ENCODE measurements around the gene SULT2B1.

Gene SULT2B1

DNA sequence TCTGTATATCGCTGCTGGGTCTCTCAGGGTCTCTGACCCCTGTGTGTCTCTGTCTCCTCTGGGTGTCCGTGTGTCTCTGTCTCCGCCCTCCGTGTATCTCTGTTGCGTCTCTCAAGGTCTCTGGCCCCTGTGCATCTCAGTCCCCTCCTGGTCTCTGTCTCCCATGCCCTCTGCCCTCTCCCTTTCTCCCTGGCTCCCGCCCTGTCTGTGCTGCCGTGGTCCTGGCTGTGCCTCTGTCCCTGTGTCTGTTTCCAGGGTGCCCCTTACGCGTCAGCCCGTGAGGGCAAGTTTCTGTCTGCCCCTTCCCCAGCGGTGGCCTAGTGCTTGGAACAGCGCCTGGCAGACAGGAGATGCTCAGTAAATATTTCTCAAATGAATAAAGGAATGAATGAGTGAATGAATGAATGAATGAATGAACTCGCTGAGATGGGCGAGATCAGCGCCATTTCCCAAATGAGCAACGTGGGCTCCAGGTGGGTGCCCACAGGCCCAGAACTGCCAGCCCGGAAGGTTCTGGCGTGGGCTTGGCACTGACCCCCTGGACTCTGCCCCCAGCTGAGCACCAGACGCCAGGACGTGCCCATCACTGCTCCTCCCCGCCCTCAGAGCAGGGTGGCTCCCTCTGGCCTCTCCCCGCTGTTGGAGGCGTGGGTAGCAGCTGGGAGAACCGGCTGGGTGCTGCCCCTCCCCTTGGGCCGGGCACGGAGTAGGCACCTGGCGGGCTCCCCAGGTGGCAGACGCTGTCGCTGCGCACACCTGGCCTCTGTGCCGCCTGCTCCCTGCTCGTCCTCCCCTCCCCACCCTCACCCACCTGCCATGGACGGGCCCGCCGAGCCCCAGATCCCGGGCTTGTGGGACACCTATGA, at the start of gene SULT2B1:
Gene SULT2B1 (plus strand): TSS at position 736 of the 866 bp plus-strand sequence. CDS start 81 bp downstream, at position 817.
- FAIRE-seq: no peak
- TF ChIP-seq, protein P1, sequence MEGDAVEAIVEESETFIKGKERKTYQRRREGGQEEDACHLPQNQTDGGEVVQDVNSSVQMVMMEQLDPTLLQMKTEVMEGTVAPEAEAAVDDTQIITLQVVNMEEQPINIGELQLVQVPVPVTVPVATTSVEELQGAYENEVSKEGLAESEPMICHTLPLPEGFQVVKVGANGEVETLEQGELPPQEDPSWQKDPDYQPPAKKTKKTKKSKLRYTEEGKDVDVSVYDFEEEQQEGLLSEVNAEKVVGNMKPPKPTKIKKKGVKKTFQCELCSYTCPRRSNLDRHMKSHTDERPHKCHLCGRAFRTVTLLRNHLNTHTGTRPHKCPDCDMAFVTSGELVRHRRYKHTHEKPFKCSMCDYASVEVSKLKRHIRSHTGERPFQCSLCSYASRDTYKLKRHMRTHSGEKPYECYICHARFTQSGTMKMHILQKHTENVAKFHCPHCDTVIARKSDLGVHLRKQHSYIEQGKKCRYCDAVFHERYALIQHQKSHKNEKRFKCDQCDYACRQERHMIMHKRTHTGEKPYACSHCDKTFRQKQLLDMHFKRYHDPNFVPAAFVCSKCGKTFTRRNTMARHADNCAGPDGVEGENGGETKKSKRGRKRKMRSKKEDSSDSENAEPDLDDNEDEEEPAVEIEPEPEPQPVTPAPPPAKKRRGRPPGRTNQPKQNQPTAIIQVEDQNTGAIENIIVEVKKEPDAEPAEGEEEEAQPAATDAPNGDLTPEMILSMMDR (IDR thresholded peaks at IDR 0.05; ENCODE audit: insufficient read depth, missing control alignments): no peak
- no peak for DNase-seq (ENCODE audit: insufficient read length, low spot score)

DNA sequence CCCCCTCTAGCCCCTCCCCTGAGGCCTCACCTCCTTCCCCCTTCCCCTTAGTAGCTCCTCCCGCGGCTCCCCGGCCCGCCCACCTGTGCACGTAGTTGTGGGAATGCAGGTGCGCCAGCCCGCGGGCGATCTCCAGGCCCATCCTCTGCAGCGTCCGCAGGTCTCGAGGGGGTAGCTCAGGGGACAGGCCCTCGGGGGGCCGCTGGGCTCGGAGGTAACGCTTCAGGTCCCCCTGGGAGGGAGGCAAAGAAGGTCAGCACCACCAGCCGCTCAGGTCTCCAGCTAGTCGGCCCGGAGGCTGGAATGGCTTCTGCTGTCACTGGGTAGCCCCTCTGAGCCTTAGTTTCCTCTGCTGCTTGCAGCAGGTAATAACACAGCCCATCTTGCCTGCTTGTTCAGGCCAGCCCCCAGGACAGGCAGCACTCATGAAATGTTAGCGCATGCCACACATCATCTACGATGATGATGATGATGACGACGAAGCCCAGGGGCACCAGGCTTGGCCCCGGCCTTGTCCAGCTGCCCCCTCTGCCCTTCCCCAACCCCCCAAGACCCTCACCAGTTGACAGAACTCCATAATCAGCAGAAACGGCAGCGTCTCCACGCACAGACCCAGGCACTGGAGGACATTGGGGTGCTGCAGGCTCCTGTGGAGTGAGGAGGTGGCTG, 49.5 kb upstream of the SULT2B1 start:
- DNase-seq (ENCODE audit: insufficient read length, low spot score) (no peak), FAIRE-seq (no peak)
- TF ChIP-seq, protein P1 (IDR thresholded peaks at IDR 0.05; ENCODE audit: insufficient read depth, missing control alignments): no peak

DNA sequence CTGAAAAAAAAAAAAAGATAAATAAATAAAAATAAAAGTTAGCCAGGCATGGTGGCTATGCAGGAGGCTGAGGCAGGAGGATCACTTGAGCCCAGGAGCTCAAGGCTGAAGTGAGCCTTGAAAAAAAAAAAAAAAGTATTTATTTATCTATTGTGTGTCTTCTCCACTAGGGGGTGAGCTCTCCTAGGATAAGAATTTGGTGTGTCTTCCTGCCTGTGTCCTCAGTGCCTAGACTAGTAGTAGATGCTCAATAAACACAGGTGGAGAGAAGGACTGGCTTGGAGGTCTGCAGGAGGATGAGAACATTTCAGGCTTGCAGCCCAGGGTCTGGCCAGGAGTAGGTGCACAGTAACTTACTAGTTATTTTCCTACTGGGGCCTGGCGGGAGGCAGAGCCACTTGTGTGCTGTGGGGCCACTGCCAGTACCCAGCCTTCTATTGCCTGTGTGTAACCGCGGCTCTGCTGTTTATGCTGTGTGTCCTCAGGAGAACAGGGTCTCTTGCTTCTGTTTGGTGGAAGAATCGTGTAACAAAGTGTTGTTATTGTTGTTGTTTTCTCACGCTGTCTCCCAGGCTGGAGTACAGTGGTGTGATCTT, 45.7 kb upstream of the SULT2B1 start:
- TF ChIP-seq, protein P1 (IDR thresholded peaks at IDR 0.05; ENCODE audit: insufficient read depth, missing control alignments): peak; percentile 48
- DNase-seq (ENCODE audit: insufficient read length, low spot score) (no peak), FAIRE-seq (no peak)

DNA sequence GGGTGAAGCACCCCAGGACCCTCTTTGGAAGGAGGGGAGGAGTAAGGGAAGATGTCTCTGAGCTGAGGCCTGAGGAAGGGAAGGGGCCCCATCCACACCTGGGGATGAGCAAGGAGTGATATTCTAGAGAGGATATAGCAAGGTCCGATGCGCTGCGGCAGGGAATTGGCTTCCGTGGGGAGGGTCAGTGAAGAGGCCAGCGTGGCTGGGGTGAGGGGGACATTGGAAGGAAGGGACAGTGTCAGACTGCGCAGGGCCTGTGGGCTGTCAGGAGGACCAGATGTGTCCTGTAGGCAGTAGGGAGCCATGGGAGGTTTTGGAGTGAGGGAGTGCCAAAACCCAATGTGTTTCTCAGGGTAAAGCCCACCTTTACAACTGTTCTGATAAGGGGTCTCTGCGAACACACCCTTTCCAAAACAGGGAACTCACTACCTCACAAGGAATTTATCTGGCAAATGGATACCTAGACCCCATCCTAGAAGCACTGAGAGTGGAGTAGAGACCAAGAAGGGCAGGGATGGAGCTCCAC, 44.0 kb upstream of the SULT2B1 start:
- TF ChIP-seq, protein P1 (IDR thresholded peaks at IDR 0.05; ENCODE audit: insufficient read depth, missing control alignments): no peak
- DNase-seq (ENCODE audit: insufficient read length, low spot score) (no peak), FAIRE-seq (no peak)

DNA sequence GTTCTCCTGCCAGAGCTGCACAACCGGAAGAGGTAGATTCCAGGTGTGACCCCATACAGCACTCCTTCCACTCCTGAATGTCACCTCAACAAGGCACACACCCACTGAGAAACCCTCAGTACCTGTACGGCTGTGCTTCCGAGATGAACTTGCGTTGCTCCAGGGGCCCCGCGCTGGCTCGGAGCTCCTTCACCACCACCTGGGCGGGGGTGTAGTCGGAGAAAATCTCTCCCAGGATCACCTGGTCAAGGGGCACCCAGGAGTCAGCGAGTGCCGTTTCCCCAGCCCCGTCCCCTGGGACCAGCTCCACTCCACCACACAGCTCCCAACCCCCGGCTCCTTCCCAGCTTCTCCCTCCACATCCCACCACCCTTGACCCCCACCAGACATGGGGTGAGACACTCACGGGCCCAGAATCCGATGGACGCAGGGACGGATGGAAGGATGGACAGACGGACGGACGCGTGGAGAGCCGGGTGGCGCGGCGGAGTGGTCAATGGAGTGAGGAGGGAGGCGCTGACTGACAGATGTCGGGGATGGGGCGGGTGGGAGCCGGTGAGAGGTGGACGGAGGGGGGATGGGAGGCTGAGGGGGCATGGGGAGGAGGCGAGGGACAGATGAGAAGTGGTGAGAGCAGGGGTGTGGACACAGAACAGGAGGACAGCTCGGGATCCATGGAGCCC, 43.1 kb upstream of the SULT2B1 start:
- DNase-seq (ENCODE audit: insufficient read length, low spot score): no peak
- no peak for FAIRE-seq
- TF ChIP-seq, protein P1 (IDR thresholded peaks at IDR 0.05; ENCODE audit: insufficient read depth, missing control alignments): no peak

DNA sequence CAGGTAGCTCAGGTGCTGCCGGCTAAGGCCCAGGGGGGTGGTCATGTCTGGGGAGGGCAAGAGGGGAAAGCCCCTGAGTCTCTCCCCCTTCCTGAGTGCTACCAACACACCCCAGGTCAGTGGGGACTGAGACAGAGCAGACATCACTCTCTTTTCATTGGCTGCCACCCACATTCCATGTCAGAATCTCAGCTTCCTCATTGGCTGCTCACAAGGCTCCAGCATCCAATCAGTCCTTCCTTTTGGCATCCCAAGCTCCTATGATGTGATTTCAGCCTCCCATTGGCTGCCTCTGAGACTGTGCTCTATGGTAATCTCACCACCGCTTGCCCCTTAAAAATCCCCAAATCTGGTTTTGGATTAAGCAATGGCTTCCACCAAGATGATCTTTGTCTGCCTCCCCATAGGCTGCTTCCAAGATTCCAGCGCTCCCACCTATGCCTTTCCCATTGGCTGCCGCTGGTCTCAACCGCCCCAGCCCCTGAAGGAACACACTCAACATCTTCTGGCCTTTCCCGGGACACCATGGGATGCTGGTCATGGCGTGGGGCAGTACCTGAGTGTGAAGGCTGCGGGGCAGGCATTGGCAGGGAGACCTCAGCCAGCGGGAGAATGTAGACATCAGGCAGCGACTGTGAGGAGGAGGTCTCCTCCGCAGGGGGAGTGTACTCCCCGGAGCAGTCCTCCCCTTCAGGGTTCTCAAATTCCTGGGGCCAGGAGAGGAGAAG, 42.3 kb upstream of the SULT2B1 start:
- TF ChIP-seq, protein P1 (IDR thresholded peaks at IDR 0.05; ENCODE audit: insufficient read depth, missing control alignments): no peak
- DNase-seq (ENCODE audit: insufficient read length, low spot score): no peak

More for the DNA sequence above, 42.3 kb upstream of the SULT2B1 start:
- FAIRE-seq: no peak

Measured in D721Med (cell line).